ENCODE results near the gene FAM9A. TPM values are rescaled to one million over a fixed set of nuclear protein-coding genes. Genes with fewer than 3 reads are reported as not detected.
"Not testable (repeated sequence)": the region's sequence is repeated elsewhere in the genome, so short reads cannot be mapped to it uniquely, and the experiment has no call there.

The FAM9A gene
- polyA plus RNA-seq, 2 donors: not detected

DNA sequence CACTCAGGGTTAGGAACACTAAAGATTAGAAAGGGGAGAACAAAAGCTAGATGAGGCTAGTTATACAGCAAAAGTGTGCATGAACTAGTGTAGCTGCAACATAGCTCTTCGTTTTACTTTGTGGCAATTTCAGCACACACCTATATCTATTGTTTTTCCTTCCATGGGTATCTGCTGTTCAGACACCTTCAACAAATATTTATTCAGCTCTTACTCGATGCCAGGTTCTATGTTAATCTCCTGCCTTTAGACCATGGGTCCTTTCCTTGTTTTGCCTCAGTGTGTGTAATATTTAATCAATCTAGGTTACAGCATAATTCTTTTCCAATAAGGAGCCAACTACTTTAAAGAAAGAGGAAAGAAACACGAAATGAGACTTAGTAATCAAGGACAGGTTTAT, 10.4 kb upstream of the FAM9A start:
- H3K27ac ChIP-seq (ENCODE audit: low read depth in 2 of 2, low read length in 1 of 2): no peak overlapping the region
- no peaks in the 10 kb centered on the region for H3K36me3 ChIP-seq (ENCODE audit: control insufficient read depth in 2 of 2, insufficient read depth in 2 of 2, low read length in 1 of 2)
- 41 to 54% methylated on average over 3 of the region's 3 CpGs for WGBS, 2 donors
- H3K27me3 ChIP-seq (ENCODE audit: control insufficient read depth in 1 of 2, insufficient read depth in 2 of 2, low read length in 2 of 2): no peaks in the 10 kb centered on the region
- H3K4me3 ChIP-seq (ENCODE audit: low read depth in 1 of 2, low read length in 2 of 2): no peak overlapping the region
- no peaks in the 10 kb centered on the region for H3K9me3 ChIP-seq (ENCODE audit: control insufficient read depth in 2 of 2, insufficient read depth in 1 of 2, low read depth in 1 of 2, low read length in 1 of 2)
- H3K4me1 ChIP-seq (ENCODE audit: control insufficient read depth in 2 of 2, insufficient read depth in 2 of 2, low read length in 1 of 2): no peaks in the 10 kb centered on the region

DNA sequence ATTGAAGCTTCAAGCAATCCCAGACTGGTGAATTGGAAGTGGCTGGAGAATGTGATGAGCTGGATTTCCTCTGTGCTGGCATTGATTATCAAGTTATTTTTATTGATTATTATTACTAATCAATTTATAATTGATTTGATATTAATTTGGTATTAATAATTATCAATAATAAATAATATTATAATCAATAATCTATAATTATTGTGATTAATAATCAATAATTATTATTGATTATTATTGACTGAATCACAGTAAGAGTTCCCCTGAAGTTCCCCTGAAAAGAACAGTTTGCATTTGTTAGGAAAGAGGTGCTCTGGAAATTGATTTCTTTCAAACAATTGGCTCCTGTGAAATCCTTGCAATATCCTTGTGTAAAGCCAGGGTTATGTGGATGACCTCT, 7.5 kb upstream of the FAM9A start:
- H3K9me3 ChIP-seq (ENCODE audit: control insufficient read depth in 2 of 2, insufficient read depth in 1 of 2, low read depth in 1 of 2, low read length in 1 of 2): no peaks in the 10 kb centered on the region
- no peak overlapping the region for H3K4me3 ChIP-seq (ENCODE audit: low read depth in 1 of 2, low read length in 2 of 2)
- H3K27ac ChIP-seq (ENCODE audit: low read depth in 2 of 2, low read length in 1 of 2): no peak overlapping the region
- H3K4me1 ChIP-seq (ENCODE audit: control insufficient read depth in 2 of 2, insufficient read depth in 2 of 2, low read length in 1 of 2): no peaks in the 10 kb centered on the region
- no peaks in the 10 kb centered on the region for H3K27me3 ChIP-seq (ENCODE audit: control insufficient read depth in 1 of 2, insufficient read depth in 2 of 2, low read length in 2 of 2)
- no peaks in the 10 kb centered on the region for H3K36me3 ChIP-seq (ENCODE audit: control insufficient read depth in 2 of 2, insufficient read depth in 2 of 2, low read length in 1 of 2)

DNA sequence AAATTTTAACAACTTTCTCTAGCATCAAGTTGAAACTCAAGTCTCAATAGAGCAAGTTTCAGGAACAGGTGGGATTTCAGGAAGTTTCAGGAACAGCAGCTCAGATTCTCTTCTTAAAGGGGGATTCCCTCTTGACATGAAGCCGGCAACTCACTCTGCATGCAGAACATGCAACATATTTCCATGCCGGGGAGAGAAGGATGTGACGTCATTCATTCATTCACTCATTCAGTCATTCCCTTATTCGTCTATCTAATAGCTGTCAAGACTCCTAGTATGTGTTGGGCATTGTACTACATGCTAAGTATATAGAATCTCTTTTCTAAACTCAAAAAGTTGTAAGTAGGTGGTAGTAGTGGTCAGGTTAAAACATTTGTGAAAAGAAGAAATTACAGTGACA, 4.8 kb upstream of the FAM9A start:
- Histone ChIP-seq H3K4me3 (ENCODE audit: low read depth in 1 of 2, low read length in 2 of 2) (no peak overlapping the region), H3K9me3 (ENCODE audit: control insufficient read depth in 2 of 2, insufficient read depth in 1 of 2, low read depth in 1 of 2, low read length in 1 of 2) (no peaks in the 10 kb centered on the region), H3K27ac (ENCODE audit: low read depth in 2 of 2, low read length in 1 of 2) (no peak overlapping the region), H3K4me1 (ENCODE audit: control insufficient read depth in 2 of 2, insufficient read depth in 2 of 2, low read length in 1 of 2) (no peaks in the 10 kb centered on the region), H3K27me3 (ENCODE audit: control insufficient read depth in 1 of 2, insufficient read depth in 2 of 2, low read length in 2 of 2) (no peaks in the 10 kb centered on the region), H3K36me3 (ENCODE audit: control insufficient read depth in 2 of 2, insufficient read depth in 2 of 2, low read length in 1 of 2) (no peaks in the 10 kb centered on the region)
- WGBS, 2 donors: 87 to 88% methylated on average over 4 of the region's 4 CpGs

DNA sequence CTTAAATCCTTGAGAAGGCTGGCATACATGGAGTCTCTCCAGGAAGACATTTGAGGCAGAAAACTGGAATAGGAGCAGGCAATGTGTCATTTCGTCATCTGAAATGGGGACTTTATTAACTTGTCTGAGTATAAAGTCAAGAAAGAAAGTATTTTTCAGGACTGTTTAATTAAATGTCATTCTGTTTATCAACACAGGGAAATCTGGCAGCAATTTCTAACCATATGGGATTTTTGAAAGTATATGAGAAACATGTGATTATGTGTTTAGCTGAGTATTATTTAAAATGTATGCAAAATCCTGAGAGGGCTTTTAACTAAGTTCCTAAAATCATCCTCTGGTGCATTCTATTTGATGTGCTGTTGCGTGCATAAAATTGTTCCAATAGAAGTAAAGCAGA, 3.9 kb upstream of the FAM9A start:
- H3K4me3 ChIP-seq (ENCODE audit: low read depth in 1 of 2, low read length in 2 of 2): no peak overlapping the region
- WGBS, 2 donors: 76 to 81% methylated on average over 2 of the region's 2 CpGs
- H3K4me1 ChIP-seq (ENCODE audit: control insufficient read depth in 2 of 2, insufficient read depth in 2 of 2, low read length in 1 of 2): no peaks in the 10 kb centered on the region
- H3K36me3 ChIP-seq (ENCODE audit: control insufficient read depth in 2 of 2, insufficient read depth in 2 of 2, low read length in 1 of 2): no peaks in the 10 kb centered on the region
- no peak overlapping the region for H3K27ac ChIP-seq (ENCODE audit: low read depth in 2 of 2, low read length in 1 of 2)
- no peaks in the 10 kb centered on the region for H3K9me3 ChIP-seq (ENCODE audit: control insufficient read depth in 2 of 2, insufficient read depth in 1 of 2, low read depth in 1 of 2, low read length in 1 of 2)
- no peaks in the 10 kb centered on the region for H3K27me3 ChIP-seq (ENCODE audit: control insufficient read depth in 1 of 2, insufficient read depth in 2 of 2, low read length in 2 of 2)

DNA sequence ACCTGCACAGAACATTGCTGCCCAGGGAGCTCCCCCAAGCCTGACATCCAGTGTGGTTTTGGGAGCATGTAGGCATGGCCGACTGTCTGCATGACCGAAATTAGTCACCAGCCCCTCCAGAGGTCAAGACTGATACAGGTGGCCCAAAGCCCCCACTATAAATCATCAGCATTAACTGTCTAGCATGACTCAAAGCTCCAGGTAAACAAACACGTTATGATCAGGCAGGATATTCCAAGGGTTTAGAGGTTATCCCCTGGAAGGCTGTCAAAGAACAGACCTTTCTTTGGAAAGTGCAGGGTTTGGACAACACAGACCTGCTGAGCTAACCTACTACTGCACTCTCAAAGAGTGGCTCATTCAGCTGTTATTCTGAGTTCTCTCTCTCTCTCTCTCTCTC, 2.1 kb upstream of the FAM9A start:
- Histone ChIP-seq H3K36me3 (ENCODE audit: control insufficient read depth in 2 of 2, insufficient read depth in 2 of 2, low read length in 1 of 2) (no peaks in the 10 kb centered on the region), H3K27ac (ENCODE audit: low read depth in 2 of 2, low read length in 1 of 2) (no peak overlapping the region), H3K9me3 (ENCODE audit: control insufficient read depth in 2 of 2, insufficient read depth in 1 of 2, low read depth in 1 of 2, low read length in 1 of 2) (peaks cover 0 to 6% of the 10 kb centered on the region in 2 donors), H3K27me3 (ENCODE audit: control insufficient read depth in 1 of 2, insufficient read depth in 2 of 2, low read length in 2 of 2) (no peaks in the 10 kb centered on the region), H3K4me1 (ENCODE audit: control insufficient read depth in 2 of 2, insufficient read depth in 2 of 2, low read length in 1 of 2) (no peaks in the 10 kb centered on the region), H3K4me3 (ENCODE audit: low read depth in 1 of 2, low read length in 2 of 2) (no peak overlapping the region)
- 46 to 47% methylated on average over 3 of the region's 3 CpGs for WGBS, 2 donors

DNA sequence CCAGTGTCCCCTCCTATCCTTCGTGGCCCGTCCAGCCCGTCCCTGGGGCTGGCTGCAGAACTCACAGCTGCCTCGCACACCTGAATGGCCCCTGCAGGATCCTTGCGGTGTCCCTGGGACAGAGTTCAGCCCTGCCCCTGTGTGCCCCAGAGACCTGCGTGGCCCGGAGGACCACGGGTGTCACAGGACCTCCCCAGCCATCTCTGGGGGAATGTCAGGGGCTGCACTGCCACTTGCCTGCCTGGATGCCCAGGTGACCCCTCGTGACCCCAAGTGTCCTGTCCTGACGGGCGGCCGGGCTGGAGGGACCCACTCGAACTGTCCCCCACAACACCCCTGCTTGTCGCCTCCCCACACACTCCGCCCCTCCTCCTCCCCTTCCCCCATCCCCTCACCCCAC, 832 bp downstream of the FAM9A start:
- H3K27me3 ChIP-seq (ENCODE audit: control insufficient read depth in 1 of 2, insufficient read depth in 2 of 2, low read length in 2 of 2); H3K36me3 ChIP-seq (ENCODE audit: control insufficient read depth in 2 of 2, insufficient read depth in 2 of 2, low read length in 1 of 2); H3K9me3 ChIP-seq (ENCODE audit: control insufficient read depth in 2 of 2, insufficient read depth in 1 of 2, low read depth in 1 of 2, low read length in 1 of 2); H3K4me3 ChIP-seq (ENCODE audit: low read depth in 1 of 2, low read length in 2 of 2); H3K27ac ChIP-seq (ENCODE audit: low read depth in 2 of 2, low read length in 1 of 2); H3K4me1 ChIP-seq (ENCODE audit: control insufficient read depth in 2 of 2, insufficient read depth in 2 of 2, low read length in 1 of 2): not testable (repeated sequence)
- WGBS, 2 donors: 93 to 95% methylated on average over 13 to 14 of the region's 15 CpGs

DNA sequence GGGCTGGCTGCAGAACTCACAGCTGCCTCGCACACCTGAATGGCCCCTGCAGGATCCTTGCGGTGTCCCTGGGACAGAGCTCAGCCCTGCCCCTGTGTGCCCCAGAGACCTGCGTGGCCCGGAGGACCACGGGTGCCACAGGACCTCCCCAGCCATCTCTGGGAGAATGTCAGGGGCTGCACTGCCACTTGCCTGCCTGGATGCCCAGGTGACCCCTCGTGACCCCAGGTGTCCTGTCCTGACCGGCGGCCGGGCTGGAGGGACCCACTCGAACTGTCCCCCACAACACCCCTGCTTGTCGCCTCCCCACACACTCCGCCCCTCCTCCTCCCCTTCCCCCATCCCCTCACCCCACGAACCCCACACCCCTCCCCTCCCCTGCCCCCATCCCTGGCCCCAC, 1.9 kb downstream of the FAM9A start:
- H3K27me3 ChIP-seq (ENCODE audit: control insufficient read depth in 1 of 2, insufficient read depth in 2 of 2, low read length in 2 of 2); H3K36me3 ChIP-seq (ENCODE audit: control insufficient read depth in 2 of 2, insufficient read depth in 2 of 2, low read length in 1 of 2); H3K4me3 ChIP-seq (ENCODE audit: low read depth in 1 of 2, low read length in 2 of 2); H3K27ac ChIP-seq (ENCODE audit: low read depth in 2 of 2, low read length in 1 of 2); H3K9me3 ChIP-seq (ENCODE audit: control insufficient read depth in 2 of 2, insufficient read depth in 1 of 2, low read depth in 1 of 2, low read length in 1 of 2); H3K4me1 ChIP-seq (ENCODE audit: control insufficient read depth in 2 of 2, insufficient read depth in 2 of 2, low read length in 1 of 2): not testable (repeated sequence)
- WGBS, 2 donors: 95 to 98% methylated on average over 7 to 12 of the region's 13 CpGs

DNA sequence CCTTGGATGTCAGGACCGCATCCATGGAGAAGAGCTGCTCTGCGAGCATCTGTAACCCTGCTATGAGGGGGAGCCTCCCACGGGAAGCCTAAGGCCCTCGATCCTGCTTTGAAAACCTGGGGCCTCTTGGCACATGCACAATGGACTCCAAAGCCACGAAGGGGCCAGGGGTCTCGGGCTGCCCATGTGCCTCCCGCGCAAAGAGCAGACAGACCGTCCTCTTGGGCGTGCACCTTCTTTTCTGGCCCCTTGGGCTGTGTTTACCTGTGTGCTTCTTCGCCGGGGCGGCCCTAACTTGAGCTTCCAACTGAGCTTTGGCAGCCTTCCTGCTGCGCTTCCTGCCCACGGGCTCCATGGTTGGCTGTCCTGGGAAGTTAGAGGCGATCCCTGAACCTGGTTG, 2.5 kb downstream of the FAM9A start:
- WGBS, 2 donors: 79 to 84% methylated on average over 15 of the region's 16 CpGs
- not testable (repeated sequence) for H3K9me3 ChIP-seq (ENCODE audit: control insufficient read depth in 2 of 2, insufficient read depth in 1 of 2, low read depth in 1 of 2, low read length in 1 of 2); H3K27me3 ChIP-seq (ENCODE audit: control insufficient read depth in 1 of 2, insufficient read depth in 2 of 2, low read length in 2 of 2); H3K4me3 ChIP-seq (ENCODE audit: low read depth in 1 of 2, low read length in 2 of 2); H3K4me1 ChIP-seq (ENCODE audit: control insufficient read depth in 2 of 2, insufficient read depth in 2 of 2, low read length in 1 of 2); H3K27ac ChIP-seq (ENCODE audit: low read depth in 2 of 2, low read length in 1 of 2); H3K36me3 ChIP-seq (ENCODE audit: control insufficient read depth in 2 of 2, insufficient read depth in 2 of 2, low read length in 1 of 2)

DNA sequence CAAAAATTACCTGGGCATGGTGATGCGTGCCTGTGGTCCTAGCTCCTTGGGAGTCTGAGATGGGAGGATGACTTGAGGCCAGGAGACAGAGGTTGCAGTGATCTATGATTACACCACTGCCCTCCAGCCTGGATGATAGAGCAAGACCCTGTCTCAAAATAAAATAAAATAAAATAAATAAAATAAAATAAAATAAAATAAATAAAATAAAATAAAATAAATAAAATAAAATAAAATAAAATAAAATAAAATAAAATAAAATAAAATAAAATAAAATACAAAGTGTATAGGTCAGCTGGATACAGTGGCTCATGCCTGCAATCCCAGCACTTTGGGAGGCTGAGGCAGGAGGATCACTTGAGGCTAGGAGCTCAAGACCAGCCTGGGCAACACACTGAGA, 14.1 kb downstream of the FAM9A start:
- H3K4me1 ChIP-seq (ENCODE audit: control insufficient read depth in 2 of 2, insufficient read depth in 2 of 2, low read length in 1 of 2); H3K27ac ChIP-seq (ENCODE audit: low read depth in 2 of 2, low read length in 1 of 2); H3K36me3 ChIP-seq (ENCODE audit: control insufficient read depth in 2 of 2, insufficient read depth in 2 of 2, low read length in 1 of 2); H3K4me3 ChIP-seq (ENCODE audit: low read depth in 1 of 2, low read length in 2 of 2); H3K9me3 ChIP-seq (ENCODE audit: control insufficient read depth in 2 of 2, insufficient read depth in 1 of 2, low read depth in 1 of 2, low read length in 1 of 2); H3K27me3 ChIP-seq (ENCODE audit: control insufficient read depth in 1 of 2, insufficient read depth in 2 of 2, low read length in 2 of 2): not testable (repeated sequence)
- WGBS, 2 donors: 94 to 97% methylated on average over 1 of the region's 1 CpG

DNA sequence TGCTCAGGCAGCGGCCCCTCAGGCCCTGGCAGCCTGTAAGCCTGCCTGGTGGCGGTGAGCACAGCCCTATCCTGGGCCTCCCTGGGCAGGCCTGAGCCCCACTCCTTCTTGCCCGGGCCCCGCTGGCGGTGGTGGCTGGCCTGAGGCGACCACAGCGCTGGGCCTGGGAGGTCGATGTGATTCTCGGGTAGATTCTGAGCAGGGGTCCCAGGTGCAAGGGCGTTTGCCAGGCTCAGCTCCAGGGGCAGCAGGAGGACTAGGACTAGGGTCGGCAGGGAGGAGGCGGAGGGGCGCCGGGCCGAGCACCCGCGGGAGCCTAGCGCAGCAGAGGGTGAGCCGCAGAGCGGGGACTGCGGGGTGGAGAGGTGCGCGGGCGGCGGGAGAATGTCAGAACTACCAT, 17.0 kb downstream of the FAM9A start:
- H3K4me3 ChIP-seq (ENCODE audit: low read depth in 1 of 2, low read length in 2 of 2): no peak overlapping the region
- H3K27me3 ChIP-seq (ENCODE audit: control insufficient read depth in 1 of 2, insufficient read depth in 2 of 2, low read length in 2 of 2): no peaks in the 10 kb centered on the region
- H3K27ac ChIP-seq (ENCODE audit: low read depth in 2 of 2, low read length in 1 of 2): no peak overlapping the region
- no peaks in the 10 kb centered on the region for H3K4me1 ChIP-seq (ENCODE audit: control insufficient read depth in 2 of 2, insufficient read depth in 2 of 2, low read length in 1 of 2)
- WGBS, 2 donors: 75 to 92% methylated on average over 24 to 25 of the region's 25 CpGs
- H3K36me3 ChIP-seq (ENCODE audit: control insufficient read depth in 2 of 2, insufficient read depth in 2 of 2, low read length in 1 of 2): no peaks in the 10 kb centered on the region
- no peaks in the 10 kb centered on the region for H3K9me3 ChIP-seq (ENCODE audit: control insufficient read depth in 2 of 2, insufficient read depth in 1 of 2, low read depth in 1 of 2, low read length in 1 of 2)

Data from esophagus (tissue), 2 donors.